PC-9 (cell line): ENCODE results near the gene ZFPM1.

ENCODE experiments used
- CTCF ChIP-seq: fragments of 200-600 bp; sonication (generic); conservative IDR thresholded peaks from 2 replicates; pipeline ENCODE4 v1.6.1; 2017; ENCODE audit warnings: mixed run types, antibody characterized with exemption, mild to moderate bottlenecking, moderate library complexity
- EZH2 ChIP-seq: fragments of 200-600 bp; sonication (generic); IDR thresholded peaks from 2 replicates; pipeline ENCODE4 v1.8.0; 2017; ENCODE audit warnings: antibody characterized with exemption, low read depth

DNA sequence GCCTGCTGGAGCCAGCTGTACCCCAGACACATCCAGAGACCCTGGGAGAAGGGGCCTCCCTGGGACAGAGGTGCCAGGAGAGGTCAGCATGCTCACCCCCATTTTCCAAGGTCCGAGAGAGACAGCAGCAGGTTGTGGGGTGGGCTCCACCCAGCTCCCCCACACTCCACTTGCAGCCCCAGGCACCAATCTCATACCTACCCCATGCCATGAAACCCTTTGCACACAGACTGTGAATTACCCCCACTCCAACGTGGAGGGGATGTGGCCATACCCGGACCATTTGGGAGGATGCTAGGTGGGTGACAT, 34.0 kb downstream of the ZFPM1 start:
- no peak for TF ChIP-seq CTCF
- no peak for TF ChIP-seq EZH2
